Testis (tissue), 3 donors: ENCODE results near the gene EXOSC6. TPM values are rescaled to one million over a fixed set of nuclear protein-coding genes. Genes with fewer than 3 reads are reported as not detected.
"Not testable (repeated sequence)": the region's sequence is repeated elsewhere in the genome, so short reads cannot be mapped to it uniquely, and the experiment has no call there.

Experiments used
- DNase-seq: peaks from one replicate; pipeline ENCODE4 v3.0.0-alpha.2; 2019
- H3K27ac ChIP-seq, 2 donors: fragments of 200-600 bp; sonication (generic); one replicate each; pipeline ENCODE4 v1.5.1; 2019
- H3K27me3 ChIP-seq: fragments of 200-600 bp; sonication (generic); one replicate; pipeline ENCODE4 v1.5.1; 2019
- H3K36me3 ChIP-seq: fragments of 200-600 bp; sonication (generic); one replicate; pipeline ENCODE4 v1.5.1; 2017; ENCODE audit warnings: low read depth; ENCODE audit errors: missing control alignments
- H3K4me1 ChIP-seq: fragments of 200-600 bp; sonication (generic); one replicate; pipeline ENCODE4 v1.5.1; 2019
- H3K4me3 ChIP-seq, 2 donors: fragments of 200-600 bp; sonication (generic); one replicate each; pipeline ENCODE4 v1.5.1; 2017 to 2019
- H3K9me3 ChIP-seq: fragments of 200-600 bp; sonication (generic); one replicate; pipeline ENCODE4 v1.5.1; 2017
- CTCF ChIP-seq, 3 experiments: fragments of 450-650 bp in 2 of 3; fragments of 200-600 bp in 1 of 3; sonication (generic) in 1 of 3; IDR thresholded peaks; one replicate each; pipeline ENCODE4 v1.5.1; 2016 to 2019; ENCODE audit warnings: antibody characterized with exemption in 3 of 3, mild to moderate bottlenecking in 2 of 3, moderate library complexity in 1 of 3
- POLR2A ChIP-seq: fragments of 450-650 bp; IDR thresholded peaks from one replicate; pipeline ENCODE4 v1.6.1; 2017; ENCODE audit warnings: antibody characterized with exemption, mild to moderate bottlenecking, moderate library complexity
- WGBS, 2 donors: methylation state at CpG; one replicate each; pipeline ENCODE4 v1.1.5; 2018; 5-methylcytosine and 5-hydroxymethylcytosine counted together
- intact Hi-C: fragments of 100-400 bp; cut with DNase I; formaldehyde crosslinking; loops from one replicate; pipeline ENCODE4 v1.15.1; 2023; ENCODE audit warnings: low total_unique reads
- polyA plus RNA-seq: library from polyadenylated mRNA; stranded (reverse); fragments of 350-450 nt; fragmentation: Illumina TruSeq; extraction: RNeasy Lipid Tissue Mini Kit (QIAGEN cat#74804); gene quantifications from one replicate; pipeline ENCODE4 v1.2.3, GENCODE V29; 2014; ENCODE audit warnings: low read depth, low replicate concordance; ENCODE audit not compliant: insufficient read depth
- total RNA-seq, 2 donors: library from RNA; depleted of rRNA; stranded (reverse); fragments of >200 nt; gene quantifications; one replicate each; pipeline ENCODE4 v1.2.3, GENCODE V29; 2016

EXOSC6 gene
- total and polyA plus RNA-seq, 3 donors from 2014 or later: 9.4 to 38.6 (median 33.6) TPM

DNA sequence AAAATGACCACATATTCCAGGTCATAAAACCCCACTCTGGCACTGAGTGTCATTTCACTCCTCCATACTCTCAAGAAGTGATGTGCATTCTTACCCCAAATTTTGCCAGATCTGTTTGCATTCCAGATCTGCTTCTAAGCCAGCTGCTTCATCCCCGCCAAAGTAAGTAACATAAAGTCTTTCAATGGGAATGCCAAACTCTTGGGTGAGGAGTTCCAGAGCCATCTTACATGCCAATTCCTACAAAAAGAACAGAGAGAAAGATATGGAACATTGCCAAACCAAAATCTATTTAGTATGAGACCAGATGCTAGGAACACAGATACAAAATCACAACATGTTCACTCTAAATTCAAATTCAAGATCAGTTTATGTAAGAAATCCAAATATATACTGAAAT lies 24.7 kb upstream of the EXOSC6 start:
- Histone ChIP-seq H3K36me3 (no peaks in the 10 kb centered on the region), H3K4me1 (no peaks in the 10 kb centered on the region), H3K27ac (no peak overlapping the region), H3K9me3 (no peaks in the 10 kb centered on the region), H3K27me3 (no peaks in the 10 kb centered on the region), H3K4me3 (no peak overlapping the region)
- intact Hi-C loops: no loop called here
- 53 to 69% methylated on average over 1 of the region's 1 CpG for WGBS, 2 donors
- no peak for DNase-seq
- no peak for TF ChIP-seq POLR2A
- TF ChIP-seq CTCF (IDR thresholded peaks at IDR 0.05): no peak

- Histone ChIP-seq H3K36me3 (no peaks in the 10 kb centered on the region), H3K27me3 (no peaks in the 10 kb centered on the region), H3K27ac (no peak overlapping the region), H3K4me1 (no peaks in the 10 kb centered on the region), H3K4me3 (no peak overlapping the region), H3K9me3 (no peaks in the 10 kb centered on the region)
- intact Hi-C loops: no loop called here
- DNase-seq: no peak
- WGBS, 2 donors: 88 to 96% methylated on average over 10 of the region's 10 CpGs
- TF ChIP-seq CTCF (IDR thresholded peaks at IDR 0.05) (no peak), POLR2A (no peak)
Observed at GRCh38 chr16:70271696-70272095, 20.0 kb upstream of the EXOSC6 start.

DNA sequence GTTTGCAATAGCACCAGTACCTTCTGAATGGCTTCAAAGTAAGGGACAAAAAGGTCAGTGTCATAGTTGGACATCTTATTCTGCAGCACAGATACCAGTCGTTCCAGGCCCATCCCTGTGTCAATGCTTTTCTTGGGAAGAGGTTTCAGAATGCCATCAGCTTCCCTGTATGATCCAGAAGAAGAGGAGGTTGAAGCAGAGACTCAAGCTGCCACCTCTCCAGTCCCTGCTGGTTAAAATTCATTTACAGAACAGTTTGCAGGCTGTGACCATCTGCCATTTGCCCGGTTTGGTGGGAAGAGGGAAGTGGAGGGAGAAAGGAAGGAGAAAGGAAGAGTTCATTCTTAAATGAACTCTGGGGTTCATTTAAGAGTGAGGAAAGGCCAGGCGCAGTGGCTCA lies 18.4 kb upstream of the EXOSC6 start:
- WGBS, 2 donors: 85 to 90% methylated on average over 3 of the region's 3 CpGs
- TF ChIP-seq CTCF (IDR thresholded peaks at IDR 0.05) (no peak), POLR2A (no peak)
- intact Hi-C loops: no loop called here
- H3K4me3 ChIP-seq: no peak overlapping the region
- DNase-seq: no peak
- no peak overlapping the region for H3K27ac ChIP-seq
- no peaks in the 10 kb centered on the region for H3K4me1 ChIP-seq
- no peaks in the 10 kb centered on the region for H3K36me3 ChIP-seq
- H3K9me3 ChIP-seq: no peaks in the 10 kb centered on the region
- H3K27me3 ChIP-seq: no peaks in the 10 kb centered on the region

- H3K27ac ChIP-seq: no peak overlapping the region
- TF ChIP-seq POLR2A (no peak), CTCF (IDR thresholded peaks at IDR 0.05) (no peak)
- no peaks in the 10 kb centered on the region for H3K27me3 ChIP-seq
- intact Hi-C loops: no loop called here
- no peaks in the 10 kb centered on the region for H3K4me1 ChIP-seq
- WGBS, 2 donors: 85 to 94% methylated on average over 12 of the region's 12 CpGs
- no peak overlapping the region for H3K4me3 ChIP-seq
- no peak for DNase-seq
- no peaks in the 10 kb centered on the region for H3K9me3 ChIP-seq
- no peaks in the 10 kb centered on the region for H3K36me3 ChIP-seq
Observed at GRCh38 chr16:70269471-70269870, 17.7 kb upstream of the EXOSC6 start.

DNA sequence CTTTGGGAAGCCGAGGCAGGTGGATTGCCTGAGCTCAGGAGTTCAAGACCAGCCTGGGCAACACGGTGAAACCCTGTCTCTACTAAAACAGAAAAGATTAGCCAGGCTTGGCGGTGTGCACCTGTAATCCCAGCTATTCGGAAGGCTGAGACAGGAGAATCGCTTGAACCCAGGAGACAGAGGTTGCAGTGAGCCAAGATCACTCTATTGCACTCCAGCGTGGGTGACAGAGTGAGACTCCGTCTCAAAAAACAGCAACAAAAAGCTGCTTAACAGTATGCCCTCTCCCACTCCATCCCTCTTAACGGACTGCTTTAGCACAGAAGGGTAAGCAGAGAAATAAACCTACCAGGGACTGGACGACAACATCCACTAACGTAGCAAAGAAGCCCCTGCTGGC lies 16.2 kb upstream of the EXOSC6 start:
- intact Hi-C loops, H3K4me3 ChIP-seq, H3K36me3 ChIP-seq, DNase-seq, H3K9me3 ChIP-seq, H3K4me1 ChIP-seq, H3K27me3 ChIP-seq, H3K27ac ChIP-seq: not testable (repeated sequence)
- WGBS, 2 donors: 91 to 94% methylated on average over 10 of the region's 10 CpGs
